Glutamatergic neuron (in vitro differentiated cells): Measurements from ENCODE around the gene MEIS1. TPM values are rescaled to one million over a fixed set of nuclear protein-coding genes. Genes with fewer than 3 reads are reported as not detected.

Experiments
- DNase-seq: peaks from one replicate; pipeline ENCODE4 v3.0.0; 2022
- H3K27ac Mint-ChIP-seq: one replicate; pipeline ENCODE4 v1.8.0; 2020; ENCODE audit warnings: mild to moderate bottlenecking, mixed read lengths, inconsistent platforms; ENCODE audit not compliant: unreplicated experiment
- H3K27me3 Mint-ChIP-seq: one replicate; pipeline ENCODE4 v1.8.0; 2020; ENCODE audit warnings: mild to moderate bottlenecking, moderate library complexity, mixed read lengths, inconsistent platforms; ENCODE audit not compliant: unreplicated experiment
- H3K36me3 Mint-ChIP-seq: one replicate; pipeline ENCODE4 v1.8.0; 2020; ENCODE audit warnings: mild to moderate bottlenecking, mixed read lengths, inconsistent platforms; ENCODE audit not compliant: unreplicated experiment
- H3K4me1 Mint-ChIP-seq: one replicate; pipeline ENCODE4 v1.8.0; 2020; ENCODE audit warnings: mild to moderate bottlenecking, low read depth, mixed read lengths, inconsistent platforms; ENCODE audit not compliant: unreplicated experiment
- H3K4me3 Mint-ChIP-seq: one replicate; pipeline ENCODE4 v1.8.0; 2020; ENCODE audit warnings: mild to moderate bottlenecking, mixed read lengths, inconsistent platforms; ENCODE audit not compliant: unreplicated experiment
- H3K9me3 Mint-ChIP-seq: one replicate; pipeline ENCODE4 v1.8.0; 2020; ENCODE audit warnings: mild to moderate bottlenecking, moderate library complexity, mixed read lengths, inconsistent platforms; ENCODE audit not compliant: unreplicated experiment
- total RNA-seq: library from RNA; stranded (reverse); fragmentation: NEBNext Ultra II Directional; extraction: Animal tissue kit (Norgen Biotek cat#: 25700); gene quantifications from one replicate; pipeline ENCODE4 v1.2.1, GENCODE V29; 2021; ENCODE audit not compliant: unreplicated experiment
- TF ChIP-seq, protein P1 (sequence below): fragments of 200-600 bp; sonication (generic); IDR thresholded peaks from one replicate; pipeline ENCODE4 v1.5.0; 2021; ENCODE audit not compliant: partially characterized antibody, unreplicated experiment

Gene MEIS1
- total RNA-seq, 1 donor from 2014 or later, result 4.8 TPM

DNA sequence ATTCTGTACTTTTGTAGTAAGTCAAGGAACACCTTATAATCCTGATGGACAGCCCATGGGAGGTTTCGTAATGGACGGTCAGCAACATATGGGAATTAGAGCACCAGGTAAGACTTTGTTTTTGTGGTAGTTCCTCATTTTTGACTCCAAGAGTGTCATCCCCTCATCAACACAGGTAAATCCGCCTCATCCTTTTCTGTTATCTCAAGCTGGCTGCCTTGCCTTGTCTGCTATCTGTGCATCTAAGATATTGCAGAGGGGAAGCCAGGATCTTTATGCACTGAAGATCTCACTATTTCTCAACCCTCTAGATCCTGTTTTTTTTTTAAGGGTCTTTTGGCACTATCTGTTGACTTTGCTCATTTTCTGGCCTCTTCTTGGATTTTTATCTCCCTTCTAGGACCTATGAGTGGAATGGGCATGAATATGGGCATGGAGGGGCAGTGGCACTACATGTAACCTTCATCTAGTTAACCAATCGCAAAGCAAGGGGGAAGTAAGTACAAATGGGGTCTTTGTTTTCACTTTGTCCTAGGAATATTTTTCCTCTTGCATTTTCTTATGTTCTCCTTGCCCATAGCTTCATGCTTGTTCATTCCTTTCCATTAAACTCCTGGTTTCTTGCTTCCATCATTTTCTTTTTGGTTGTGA is 133.8 kb downstream of the MEIS1 start:
- Mint-ChIP-seq H3K4me3 (peak overlapping the region; percentile 40), H3K4me1 (peaks cover 20% of the 10 kb centered on the region), H3K27ac (peak overlapping the region; percentile 19), H3K27me3 (peaks cover 3% of the 10 kb centered on the region), H3K9me3 (no peaks in the 10 kb centered on the region), H3K36me3 (no peaks in the 10 kb centered on the region)
- no peak for DNase-seq
- TF ChIP-seq, protein P1, sequence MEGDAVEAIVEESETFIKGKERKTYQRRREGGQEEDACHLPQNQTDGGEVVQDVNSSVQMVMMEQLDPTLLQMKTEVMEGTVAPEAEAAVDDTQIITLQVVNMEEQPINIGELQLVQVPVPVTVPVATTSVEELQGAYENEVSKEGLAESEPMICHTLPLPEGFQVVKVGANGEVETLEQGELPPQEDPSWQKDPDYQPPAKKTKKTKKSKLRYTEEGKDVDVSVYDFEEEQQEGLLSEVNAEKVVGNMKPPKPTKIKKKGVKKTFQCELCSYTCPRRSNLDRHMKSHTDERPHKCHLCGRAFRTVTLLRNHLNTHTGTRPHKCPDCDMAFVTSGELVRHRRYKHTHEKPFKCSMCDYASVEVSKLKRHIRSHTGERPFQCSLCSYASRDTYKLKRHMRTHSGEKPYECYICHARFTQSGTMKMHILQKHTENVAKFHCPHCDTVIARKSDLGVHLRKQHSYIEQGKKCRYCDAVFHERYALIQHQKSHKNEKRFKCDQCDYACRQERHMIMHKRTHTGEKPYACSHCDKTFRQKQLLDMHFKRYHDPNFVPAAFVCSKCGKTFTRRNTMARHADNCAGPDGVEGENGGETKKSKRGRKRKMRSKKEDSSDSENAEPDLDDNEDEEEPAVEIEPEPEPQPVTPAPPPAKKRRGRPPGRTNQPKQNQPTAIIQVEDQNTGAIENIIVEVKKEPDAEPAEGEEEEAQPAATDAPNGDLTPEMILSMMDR, result no peak

DNA sequence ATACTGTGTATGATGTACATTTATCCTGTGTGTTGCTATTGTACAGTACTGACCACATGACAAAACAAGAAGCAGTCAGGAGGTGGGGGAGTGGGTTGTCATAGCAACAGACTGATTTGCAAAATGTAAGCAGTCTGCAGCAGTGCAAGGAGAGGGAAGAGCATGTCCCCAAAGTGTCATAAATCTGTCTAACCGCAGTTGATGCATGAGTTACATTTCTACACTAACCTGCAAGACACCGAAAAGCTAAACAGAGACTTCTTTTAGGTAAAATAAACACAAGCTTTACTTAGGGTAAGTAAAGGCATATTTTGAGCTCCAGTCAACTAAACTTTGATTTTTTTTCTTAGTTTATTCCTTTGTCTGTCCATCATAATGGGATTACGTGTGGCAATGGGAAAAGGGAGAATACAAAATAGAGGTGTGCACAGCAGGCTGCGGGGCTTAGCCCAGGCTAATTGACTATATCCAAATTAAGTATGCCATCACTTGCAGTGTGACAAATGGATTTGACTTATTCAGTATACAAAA is 134.5 kb downstream of the MEIS1 start:
- peaks cover 23% of the 10 kb centered on the region for H3K4me1 Mint-ChIP-seq
- TF ChIP-seq, protein P1, result no peak
- no peak for DNase-seq
- peak overlapping the region; percentile 40 for H3K4me3 Mint-ChIP-seq
- H3K36me3 Mint-ChIP-seq, result no peaks in the 10 kb centered on the region
- H3K27me3 Mint-ChIP-seq, result peaks cover 3% of the 10 kb centered on the region
- no peaks in the 10 kb centered on the region for H3K9me3 Mint-ChIP-seq
- peak overlapping the region; percentile 19 for H3K27ac Mint-ChIP-seq

DNA sequence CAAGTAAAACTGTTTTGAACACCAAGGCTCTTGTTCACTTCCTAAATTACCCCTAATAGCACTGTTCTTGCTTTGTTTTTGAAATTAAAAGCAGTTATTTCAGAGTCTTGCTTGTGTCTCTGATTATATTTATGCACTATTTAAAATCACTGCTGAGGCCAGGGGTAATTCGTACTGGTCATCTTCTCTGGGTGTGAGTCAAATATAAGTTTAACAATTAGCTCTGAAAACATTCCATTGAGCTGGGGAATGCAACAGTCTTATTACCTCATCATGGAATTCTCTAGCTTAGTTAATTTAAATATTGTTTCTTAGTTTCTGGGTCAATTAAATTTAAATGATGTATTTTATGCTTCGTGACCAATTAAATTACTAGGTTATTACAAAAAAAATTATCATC is 135.0 kb downstream of the MEIS1 start:
- H3K27ac Mint-ChIP-seq, result no peak overlapping the region
- H3K36me3 Mint-ChIP-seq, result no peaks in the 10 kb centered on the region
- TF ChIP-seq, protein P1, result no peak
- H3K4me3 Mint-ChIP-seq, result no peak overlapping the region
- peaks cover 3% of the 10 kb centered on the region for H3K27me3 Mint-ChIP-seq
- peaks cover 25% of the 10 kb centered on the region for H3K4me1 Mint-ChIP-seq
- no peak for DNase-seq
- H3K9me3 Mint-ChIP-seq, result no peaks in the 10 kb centered on the region

DNA sequence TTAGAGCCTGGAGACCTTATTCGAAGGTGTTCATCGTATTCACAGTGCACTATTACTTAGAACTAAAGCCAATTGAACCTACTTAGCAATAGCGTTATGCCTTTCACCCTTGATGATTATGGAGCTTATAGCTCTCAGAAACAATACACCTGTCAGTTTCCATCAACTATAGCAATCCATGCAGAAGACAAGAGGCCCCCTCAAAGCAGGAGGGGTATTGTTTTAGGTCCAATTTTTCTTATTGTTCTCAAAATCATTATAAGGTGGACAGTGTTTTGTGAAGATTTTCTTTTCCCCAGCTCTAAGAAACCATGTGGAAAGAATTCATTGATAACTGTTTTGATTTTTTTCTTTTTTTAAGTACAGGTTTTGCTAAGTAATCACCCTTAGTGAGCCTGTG is 135.5 kb downstream of the MEIS1 start:
- peaks cover 3% of the 10 kb centered on the region for H3K27me3 Mint-ChIP-seq

DNA sequence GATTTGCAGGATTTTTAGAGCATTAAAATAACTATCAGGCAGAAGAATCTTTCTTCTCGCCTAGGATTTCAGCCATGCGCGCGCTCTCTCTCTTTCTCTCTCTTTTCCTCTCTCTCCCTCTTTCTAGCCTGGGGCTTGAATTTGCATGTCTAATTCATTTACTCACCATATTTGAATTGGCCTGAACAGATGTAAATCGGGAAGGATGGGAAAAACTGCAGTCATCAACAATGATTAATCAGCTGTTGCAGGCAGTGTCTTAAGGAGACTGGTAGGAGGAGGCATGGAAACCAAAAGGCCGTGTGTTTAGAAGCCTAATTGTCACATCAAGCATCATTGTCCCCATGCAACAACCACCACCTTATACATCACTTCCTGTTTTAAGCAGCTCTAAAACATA is 137.0 kb downstream of the MEIS1 start:
- peaks cover 26% of the 10 kb centered on the region for H3K4me1 Mint-ChIP-seq
- DNase-seq, result no peak

More for the DNA sequence above, 135.5 kb downstream of the MEIS1 start:
- Mint-ChIP-seq H3K36me3 (no peaks in the 10 kb centered on the region), H3K4me1 (peaks cover 26% of the 10 kb centered on the region), H3K4me3 (no peak overlapping the region), H3K9me3 (peaks cover 1% of the 10 kb centered on the region), H3K27ac (no peak overlapping the region)
- no peak for DNase-seq
- TF ChIP-seq, protein P1, result no peak

More for the DNA sequence above, 137.0 kb downstream of the MEIS1 start:
- peaks cover 3% of the 10 kb centered on the region for H3K9me3 Mint-ChIP-seq
- no peaks in the 10 kb centered on the region for H3K36me3 Mint-ChIP-seq
- H3K27me3 Mint-ChIP-seq, result peaks cover 9% of the 10 kb centered on the region
- TF ChIP-seq, protein P1, result no peak
- H3K27ac Mint-ChIP-seq, result no peak overlapping the region
- H3K4me3 Mint-ChIP-seq, result peak overlapping the region; percentile 42
